Activated CD4-positive, alpha-beta T cell treated with anti-CD3 and anti-CD28 coated beads, Interleukin-2, amount 10 ng/mL, durations not matched to agents 7 days and 5 days (primary cell): Measurements from ENCODE around the gene PRR23A. TPM values are rescaled to one million over a fixed set of nuclear protein-coding genes. Genes with fewer than 3 reads are reported as not detected.

ENCODE experiments used
- CTCF ChIA-PET: fragments of 350-600 bp; sonication (Branson Sonifier 250); formaldehyde crosslinking; loops from one replicate; lab custom pipeline; 2021; ENCODE audit warnings: antibody characterized with exemption; lab: Charles Lee
- POLR2A ChIA-PET: fragments of 350-600 bp; sonication (Branson Sonifier 250); formaldehyde crosslinking; loops from one replicate; lab custom pipeline; 2021; ENCODE audit warnings: antibody characterized with exemption; lab: Charles Lee
- DNase-seq: peaks from one replicate; pipeline ENCODE4 v3.0.0-alpha.2; 2020
- H3K27ac Mint-ChIP-seq: one replicate; pipeline ENCODE4 v1.8.0; 2021; ENCODE audit warnings: mild to moderate bottlenecking, moderate library complexity, mixed read lengths
- H3K27me3 Mint-ChIP-seq: one replicate; pipeline ENCODE4 v1.8.0; 2021; ENCODE audit warnings: mixed read lengths
- H3K36me3 Mint-ChIP-seq: one replicate; pipeline ENCODE4 v1.8.0; 2021; ENCODE audit warnings: low read depth, mixed read lengths
- H3K4me1 Mint-ChIP-seq: one replicate; pipeline ENCODE4 v1.8.0; 2021; ENCODE audit warnings: mixed read lengths
- H3K4me3 Mint-ChIP-seq: one replicate; pipeline ENCODE4 v1.8.0; 2021; ENCODE audit warnings: mild to moderate bottlenecking, moderate library complexity, mixed read lengths
- H3K9me3 Mint-ChIP-seq: one replicate; pipeline ENCODE4 v1.8.0; 2021; ENCODE audit warnings: mixed read lengths
- total RNA-seq, 2 experiments: library from RNA; stranded (reverse); gene quantifications; one replicate each; pipeline ENCODE4 v1.2.3, GENCODE V29; 2021

The PRR23A gene
- total RNA-seq, 2 experiments from 2014 or later: not detected

GRCh38 chr3:138960417-138960852 lies 45.6 kb downstream of the PRR23A start:
- ChIA-PET CTCF (interaction anchor here (1.1 kb wide), 1 partner anchor 24 kb away, joined by 3 read pairs; no protein-coding TSS in a partner anchor), POLR2A (no interaction called here)
- Mint-ChIP-seq H3K27ac (no peak overlapping the region), H3K9me3 (no peaks in the 10 kb centered on the region), H3K27me3 (peaks cover 45% of the 10 kb centered on the region), H3K4me1 (peaks cover 7% of the 10 kb centered on the region), H3K4me3 (no peak overlapping the region), H3K36me3 (no peaks in the 10 kb centered on the region)
- no peak for DNase-seq

Other genes starting within 250 kb of the PRR23A start
- gene PIK3CB, start 171.3 kb downstream of the PRR23A start, total RNA-seq: 10 to 100 TPM; 15.5 to 16.7 TPM
- gene FOXL2, start 59.1 kb downstream of the PRR23A start, total RNA-seq: not detected
- gene FOXL2NB, start 59.1 kb downstream of the PRR23A start, total RNA-seq: not detected
- not detected for gene PRR23B, start 14.7 kb upstream of the PRR23A start, total RNA-seq
- not detected for gene PRR23C, start 38.6 kb upstream of the PRR23A start, total RNA-seq